Embryonic facial prominence (tissue), 1 donor: ENCODE results near the gene STPG3.

Experiments
- DNase-seq: peaks from one replicate; pipeline ENCODE4 v3.0.0-alpha.2; 2016; ENCODE audit errors: extremely low spot score

STPG3 gene

DNA sequence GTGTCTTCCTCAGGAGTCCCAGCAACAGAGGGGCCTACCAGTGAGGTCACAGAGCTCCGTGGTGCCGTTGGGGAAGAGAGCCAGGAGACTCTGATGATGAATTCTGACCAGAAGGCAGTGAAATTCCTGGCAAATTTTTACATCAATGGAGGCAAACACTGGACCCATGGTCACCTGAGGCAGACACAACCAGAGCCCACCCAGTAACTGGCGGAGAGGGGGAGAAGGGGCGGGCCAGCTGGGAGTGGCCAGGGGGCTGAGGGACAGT is at the start of gene STPG3:
Gene STPG3 (plus strand): TSS at position 93 of the 268 bp plus-strand sequence. CDS start 1 bp downstream, at position 94.
- no peak for DNase-seq

DNA sequence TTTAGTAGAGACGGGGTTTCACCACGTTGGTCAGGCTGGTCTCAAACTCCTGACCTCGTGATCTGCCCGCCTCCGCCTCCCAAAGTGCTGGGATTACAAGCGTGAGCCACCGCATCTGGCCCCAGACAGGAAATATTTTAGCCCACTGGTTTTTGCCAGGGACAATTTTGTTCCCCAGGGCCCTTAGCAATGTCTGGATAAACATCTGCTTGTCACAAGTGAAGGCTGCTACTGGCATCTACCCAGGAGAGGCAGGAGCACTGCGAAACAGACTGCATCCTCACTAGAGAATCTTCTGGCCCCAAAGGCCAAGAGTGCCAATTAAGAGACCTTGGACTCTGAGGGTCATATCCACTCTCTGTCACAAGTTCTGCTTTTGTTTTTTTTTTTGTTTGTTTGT is 48.1 kb upstream of the STPG3 start:
- DNase-seq: no peak

DNA sequence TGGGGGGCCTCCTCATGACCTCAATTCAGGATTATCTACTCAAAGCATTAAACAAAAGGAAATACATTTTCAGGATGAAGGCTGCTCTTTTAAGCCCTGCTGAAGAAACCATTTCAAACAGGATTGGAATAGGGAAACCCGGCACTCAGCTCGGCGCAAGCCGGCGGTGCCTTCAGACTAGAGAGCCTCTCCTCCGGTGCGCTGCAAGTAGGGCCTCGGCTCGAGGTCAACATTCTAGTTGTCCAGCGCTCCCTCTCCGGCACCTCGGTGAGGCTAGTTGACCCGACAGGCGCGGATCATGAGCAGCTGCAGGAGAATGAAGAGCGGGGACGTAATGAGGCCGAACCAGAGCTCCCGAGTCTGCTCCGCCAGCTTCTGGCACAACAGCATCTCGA is 46.4 kb upstream of the STPG3 start:
- no peak for DNase-seq

DNA sequence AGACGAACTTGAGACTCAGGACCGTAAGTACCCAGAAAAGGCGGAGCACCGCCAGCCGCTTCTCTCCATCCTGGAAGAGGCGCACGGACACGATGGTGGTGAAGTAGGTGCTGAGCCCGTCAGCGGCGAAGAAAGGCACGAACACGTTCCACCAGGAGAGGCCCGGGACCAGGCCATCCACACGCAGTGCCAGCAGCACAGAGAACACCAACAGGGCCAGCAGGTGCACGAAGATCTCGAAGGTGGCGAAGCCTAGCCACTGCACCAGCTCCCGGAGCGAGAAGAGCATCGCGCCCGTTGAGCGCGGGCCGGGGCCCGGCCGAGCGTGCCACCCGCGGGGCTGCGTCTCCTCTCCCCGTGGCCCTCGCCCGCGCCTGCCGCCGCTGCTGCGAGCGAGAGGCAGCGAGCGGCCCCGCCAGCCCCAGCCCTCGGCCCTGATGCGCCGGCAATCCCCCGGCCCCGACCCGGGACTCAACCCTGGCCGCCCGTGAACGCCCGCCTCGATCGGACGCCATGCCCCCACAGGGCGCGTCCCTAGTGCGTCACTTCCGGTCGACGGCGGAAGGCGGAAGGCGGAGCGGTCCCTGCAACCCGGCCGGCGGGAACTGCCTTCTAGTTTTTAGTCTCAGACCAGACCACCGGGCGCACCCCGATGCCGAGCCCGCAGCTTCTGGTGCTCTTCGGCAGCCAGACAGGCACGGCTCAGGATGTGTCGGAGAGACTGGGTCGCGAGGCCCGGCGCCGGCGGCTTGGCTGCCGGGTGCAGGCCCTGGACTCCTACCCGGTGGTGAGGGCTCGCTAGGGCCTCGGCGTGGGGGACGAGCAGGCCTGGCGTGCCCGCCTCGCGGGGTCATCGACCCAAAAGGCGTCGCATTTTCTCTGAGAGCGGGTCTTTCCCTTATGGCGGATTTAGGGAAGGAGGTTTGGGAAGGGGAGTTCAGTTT is 45.7 kb upstream of the STPG3 start, which contains the start of the genes NDOR1 and TMEM203:
Gene NDOR1 (plus strand): TSS at position 575 of the 944 bp plus-strand sequence. CDS start 78 bp downstream, at position 653.
Gene TMEM203 (minus strand): TSS at position 523 of the 944 bp plus-strand sequence. CDS start 234 bp downstream, at position 289.
- DNase-seq: peak; percentile 72

DNA sequence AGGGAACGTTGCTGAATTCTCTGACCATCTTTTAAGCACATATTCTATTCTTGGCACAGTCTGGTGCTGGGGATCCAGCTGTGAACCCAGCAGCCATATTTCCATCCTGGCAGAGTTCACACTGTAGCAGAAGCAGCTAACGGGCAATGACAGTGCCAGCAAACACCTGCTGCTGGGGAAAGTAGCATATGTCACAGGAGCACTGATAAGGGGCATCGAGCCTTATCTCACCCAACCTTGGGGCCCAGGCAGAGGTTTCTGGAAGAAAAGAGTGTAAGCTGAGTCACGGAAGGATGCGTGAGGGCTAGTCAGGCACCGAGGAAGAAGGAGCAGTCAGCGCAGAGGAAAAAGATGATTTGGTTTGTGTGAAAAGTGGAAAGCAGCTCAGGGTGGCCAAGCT is 44.5 kb upstream of the STPG3 start:
- no peak for DNase-seq

DNA sequence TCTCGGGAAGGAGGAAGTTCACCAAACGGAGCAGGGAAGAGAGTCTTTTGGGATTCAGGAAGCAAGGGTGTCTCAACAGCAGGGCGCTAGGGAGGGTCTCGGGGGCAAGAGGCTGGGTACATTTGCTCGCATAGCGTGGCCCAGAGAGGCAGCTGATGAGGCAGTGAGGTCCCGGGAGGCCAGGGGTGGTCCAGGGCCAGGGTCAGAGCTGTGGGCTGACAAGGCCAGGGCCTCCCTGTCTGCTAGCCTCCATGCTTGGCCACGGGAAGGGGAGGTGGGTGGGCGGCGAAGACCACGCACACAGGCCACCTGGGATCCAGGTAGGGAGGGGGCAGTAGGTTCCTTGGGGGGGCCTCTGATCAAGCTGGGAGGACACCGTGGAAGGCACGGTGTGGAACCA is 39.6 kb upstream of the STPG3 start:
- DNase-seq: no peak

DNA sequence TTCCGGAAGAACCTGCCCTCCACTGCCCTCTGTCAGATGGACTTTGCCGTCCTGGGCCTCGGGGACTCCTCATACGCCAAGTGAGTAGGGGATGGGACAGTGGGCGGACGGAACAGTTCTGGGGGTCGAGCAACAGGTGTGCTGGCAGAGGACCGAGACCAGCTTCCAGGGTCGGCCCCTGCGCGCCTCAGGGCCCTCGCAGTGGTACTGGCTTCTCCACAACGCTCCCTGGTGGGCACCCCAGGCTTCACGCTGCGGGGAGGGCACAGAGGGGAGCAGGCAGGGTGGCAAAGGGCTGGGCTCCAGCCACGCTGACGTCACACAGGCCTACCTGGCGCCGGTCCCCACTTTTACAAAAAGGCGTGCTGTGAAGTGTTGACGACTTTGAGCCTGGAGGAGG is 38.6 kb upstream of the STPG3 start:
- DNase-seq: no peak

DNA sequence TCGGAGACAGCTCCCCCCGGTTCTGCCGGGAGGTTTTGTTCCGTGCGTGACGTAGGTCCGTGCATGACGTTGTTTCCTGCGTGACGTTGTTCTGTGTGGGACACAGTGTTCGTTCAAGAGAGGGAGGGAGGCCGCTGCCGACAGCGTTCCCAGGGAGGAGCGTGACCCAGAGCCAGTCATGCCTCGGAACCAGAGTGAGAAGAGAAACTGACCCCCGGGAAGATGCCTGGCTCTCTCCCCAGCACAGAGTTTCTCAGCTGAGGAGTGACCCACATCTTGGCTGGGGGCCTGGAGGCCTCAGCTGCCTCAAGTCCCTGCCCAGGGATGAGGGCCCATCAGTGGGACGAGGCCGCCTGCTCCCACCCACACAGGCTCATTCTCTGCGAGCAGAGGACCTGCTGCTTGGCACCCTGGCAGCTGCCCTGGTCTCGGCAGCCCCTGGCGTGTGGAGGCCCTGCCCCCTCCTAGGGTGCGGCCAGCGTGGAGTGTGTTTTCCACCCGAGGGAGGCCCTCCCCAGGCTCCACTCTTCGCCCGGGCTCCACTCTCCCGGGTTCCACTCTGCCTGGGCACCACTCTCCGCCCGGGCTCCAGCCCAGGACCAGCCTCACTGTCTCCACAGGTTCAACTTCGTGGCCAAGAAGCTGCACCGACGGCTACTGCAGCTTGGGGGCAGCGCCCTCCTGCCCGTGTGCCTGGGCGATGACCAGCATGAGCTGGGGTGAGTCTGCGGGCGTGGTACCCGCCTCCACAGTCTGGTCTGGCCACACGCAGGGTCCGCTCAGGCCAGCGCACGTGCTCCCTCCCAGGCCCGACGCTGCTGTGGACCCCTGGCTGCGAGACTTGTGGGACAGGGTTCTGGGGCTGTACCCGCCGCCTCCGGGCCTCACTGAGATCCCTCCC is 37.7 kb upstream of the STPG3 start:
- DNase-seq: no peak

DNA sequence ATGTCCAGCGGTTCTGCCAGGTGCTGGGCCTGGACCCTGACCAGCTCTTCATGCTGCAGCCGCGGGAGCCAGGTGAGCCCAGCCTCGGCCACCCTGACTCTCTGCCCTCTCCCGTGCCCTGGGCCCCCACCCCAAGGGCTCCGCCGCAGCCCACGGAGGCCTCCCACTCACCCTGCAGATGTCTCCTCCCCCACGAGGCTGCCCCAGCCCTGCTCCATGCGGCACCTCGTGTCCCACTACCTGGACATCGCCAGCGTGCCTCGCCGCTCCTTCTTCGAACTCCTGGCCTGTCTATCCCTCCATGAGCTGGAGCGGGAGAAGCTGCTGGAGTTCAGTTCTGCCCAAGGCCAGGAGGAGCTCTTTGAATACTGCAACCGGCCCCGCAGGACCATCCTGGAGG is 36.5 kb upstream of the STPG3 start:
- DNase-seq: no peak

DNA sequence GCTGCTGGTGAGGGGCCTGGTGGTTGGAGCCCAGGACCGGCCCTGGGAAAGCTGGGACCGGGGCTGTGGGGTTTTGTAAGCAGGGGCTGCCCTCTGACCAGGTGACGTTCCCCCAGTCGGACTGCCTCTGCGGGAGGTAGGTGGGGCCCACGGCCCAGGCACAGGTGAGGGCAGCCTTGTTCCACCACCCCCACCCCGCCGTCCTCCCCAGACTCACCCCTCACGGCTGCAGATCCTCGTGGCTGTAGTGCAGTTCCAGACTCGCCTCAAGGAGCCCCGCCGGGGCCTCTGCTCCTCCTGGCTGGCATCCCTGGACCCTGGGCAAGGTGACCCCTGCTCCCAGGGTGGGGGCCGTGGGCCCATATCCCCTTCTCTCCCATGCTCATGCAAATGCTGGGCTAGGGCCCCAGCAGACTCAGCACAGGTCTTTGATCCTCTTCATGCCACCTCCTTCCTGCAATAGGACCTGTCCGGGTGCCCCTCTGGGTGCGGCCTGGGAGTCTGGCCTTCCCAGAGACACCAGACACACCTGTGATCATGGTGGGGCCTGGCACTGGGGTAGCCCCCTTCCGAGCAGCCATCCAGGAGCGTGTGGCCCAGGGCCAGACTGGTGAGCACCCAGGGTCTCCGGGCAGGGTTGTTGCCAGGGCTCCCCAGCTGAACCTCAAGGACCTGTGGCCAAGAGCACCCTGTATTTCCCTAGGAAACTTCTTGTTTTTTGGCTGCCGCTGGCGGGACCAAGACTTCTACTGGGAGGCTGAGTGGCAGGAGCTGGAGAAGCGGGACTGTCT is 35.7 kb upstream of the STPG3 start:
- no peak for DNase-seq

DNA sequence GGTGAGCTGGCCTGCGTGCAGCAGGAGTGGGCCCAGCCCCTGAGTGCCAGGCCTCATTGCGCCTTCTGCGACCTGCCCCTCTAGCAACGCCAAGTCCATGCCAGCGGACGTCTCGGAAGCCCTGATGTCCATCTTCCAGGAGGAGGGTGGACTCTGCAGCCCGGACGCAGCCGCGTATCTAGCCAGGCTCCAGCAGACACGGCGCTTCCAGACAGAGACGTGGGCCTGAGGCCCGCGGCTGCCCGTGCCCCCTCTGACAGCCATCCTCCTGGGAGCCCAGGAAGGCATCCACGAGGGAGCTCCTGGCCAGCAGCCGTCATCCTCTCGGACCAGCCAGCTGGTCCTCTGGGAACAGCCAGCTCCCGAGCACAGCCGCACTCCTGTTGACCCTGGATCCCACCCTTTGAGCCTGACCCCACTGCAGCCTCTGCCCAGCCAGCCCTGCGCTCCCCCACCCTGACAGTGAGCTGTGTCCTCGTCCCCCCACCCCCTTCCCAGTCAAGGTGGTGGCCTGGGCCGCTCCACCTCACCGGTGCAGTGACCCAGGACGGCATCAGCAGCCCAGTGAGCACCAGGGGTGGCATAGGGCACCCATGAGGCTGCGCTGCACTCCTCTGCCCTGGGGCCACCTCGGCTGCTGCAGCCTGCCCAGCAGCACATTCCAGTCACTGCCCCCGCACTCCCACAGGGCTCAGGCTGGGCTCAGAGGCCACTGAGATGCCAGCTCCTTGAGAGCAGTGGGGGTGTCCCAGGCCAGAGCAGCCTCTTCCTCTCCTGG is 34.7 kb upstream of the STPG3 start:
- no peak for DNase-seq

DNA sequence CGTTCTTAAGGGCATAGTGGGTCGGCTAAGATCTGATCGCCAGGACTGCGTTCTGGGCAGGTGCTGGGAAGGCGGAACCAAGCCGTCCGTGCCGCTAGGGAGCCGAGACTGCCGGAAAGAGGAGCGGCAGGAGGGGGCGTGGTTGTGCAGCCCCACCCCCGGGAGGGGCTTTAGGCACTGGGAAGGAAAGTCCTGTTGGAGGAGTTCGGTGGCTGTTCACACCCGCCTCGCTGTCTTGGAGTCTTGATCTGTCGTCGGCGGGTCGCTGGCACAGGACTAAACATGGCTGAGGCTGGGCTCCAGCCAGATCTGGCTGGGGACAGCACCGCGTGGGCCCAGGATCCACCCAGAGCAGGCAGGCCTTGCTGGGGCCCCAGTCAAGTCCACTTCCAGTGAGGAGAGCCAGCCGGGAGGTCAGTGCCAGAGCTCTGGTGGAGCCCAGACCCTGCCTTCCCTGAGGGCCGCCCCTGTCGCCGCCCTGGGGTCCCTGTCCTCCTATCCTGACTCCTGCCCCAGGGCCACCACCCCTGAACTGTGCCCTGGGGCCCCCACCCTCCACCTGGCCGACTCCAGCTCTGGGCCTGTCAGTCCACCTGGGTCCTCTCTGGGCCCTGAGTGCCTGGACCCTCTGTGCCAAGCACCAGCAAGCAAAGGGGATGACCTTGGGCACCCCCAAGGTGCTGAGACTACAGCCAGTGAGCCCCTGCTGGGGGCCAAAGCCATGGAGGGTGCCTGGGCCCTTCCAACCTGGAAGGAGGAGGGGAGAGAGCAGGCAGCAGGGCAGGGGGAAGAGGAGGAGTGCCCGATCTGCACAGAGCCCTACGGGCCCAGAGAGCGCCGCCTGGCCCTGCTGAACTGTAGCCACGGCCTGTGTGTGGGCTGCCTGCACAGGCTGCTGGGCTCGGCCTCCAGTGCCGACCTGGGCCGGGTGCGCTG is 33.5 kb upstream of the STPG3 start:
- no peak for DNase-seq

DNA sequence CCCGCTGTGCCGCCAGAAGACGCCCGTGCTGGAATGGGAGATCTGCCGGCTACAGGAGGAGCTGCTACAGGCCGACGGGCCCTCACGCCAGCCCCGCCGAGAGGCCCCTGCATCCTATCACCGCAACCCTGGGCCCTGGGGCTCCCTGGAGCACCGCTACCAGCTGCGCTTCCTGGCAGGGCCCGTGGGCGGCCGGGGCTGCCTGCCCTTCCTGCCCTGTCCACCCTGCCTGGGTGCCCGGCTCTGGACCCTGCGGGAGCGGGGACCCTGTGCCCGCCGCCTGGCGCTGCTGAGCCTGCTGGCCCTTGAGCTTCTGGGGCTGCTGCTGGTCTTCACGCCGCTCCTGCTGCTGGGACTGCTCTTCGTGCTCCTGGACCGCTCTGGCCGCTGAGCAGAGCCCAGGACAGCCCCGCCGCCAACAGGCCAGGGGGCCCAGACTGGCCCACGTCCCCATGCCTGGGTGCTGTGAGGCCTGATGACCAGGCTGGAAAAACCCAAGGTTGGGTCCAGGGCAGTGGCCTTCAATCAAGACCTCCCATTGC is 32.8 kb upstream of the STPG3 start:
- DNase-seq: no peak

DNA sequence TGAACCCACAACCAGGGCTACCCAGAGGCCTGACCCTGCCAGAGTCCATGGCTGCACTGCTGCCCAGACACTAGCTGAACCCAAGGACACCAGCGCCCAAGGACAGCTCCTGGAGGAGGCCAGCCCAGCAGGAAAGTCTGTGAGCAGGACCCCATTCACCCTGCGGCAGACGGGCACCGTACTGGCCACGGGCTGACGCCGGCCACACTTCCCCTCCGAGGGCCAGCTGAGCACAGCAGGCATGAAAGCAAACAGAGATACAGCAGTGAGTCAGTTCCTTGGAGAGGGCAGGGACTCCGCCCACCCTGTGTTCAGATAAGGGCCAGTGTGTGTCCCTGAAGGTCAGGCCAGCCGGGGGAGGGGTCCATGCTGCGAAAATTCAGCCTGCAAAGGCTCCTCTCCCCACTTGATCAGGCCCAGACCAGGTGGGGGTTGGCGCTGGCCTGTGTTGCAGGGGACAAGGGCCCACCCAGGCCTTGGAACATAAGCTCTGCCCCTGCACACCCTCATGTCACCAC is 32.3 kb upstream of the STPG3 start:
- no peak for DNase-seq

DNA sequence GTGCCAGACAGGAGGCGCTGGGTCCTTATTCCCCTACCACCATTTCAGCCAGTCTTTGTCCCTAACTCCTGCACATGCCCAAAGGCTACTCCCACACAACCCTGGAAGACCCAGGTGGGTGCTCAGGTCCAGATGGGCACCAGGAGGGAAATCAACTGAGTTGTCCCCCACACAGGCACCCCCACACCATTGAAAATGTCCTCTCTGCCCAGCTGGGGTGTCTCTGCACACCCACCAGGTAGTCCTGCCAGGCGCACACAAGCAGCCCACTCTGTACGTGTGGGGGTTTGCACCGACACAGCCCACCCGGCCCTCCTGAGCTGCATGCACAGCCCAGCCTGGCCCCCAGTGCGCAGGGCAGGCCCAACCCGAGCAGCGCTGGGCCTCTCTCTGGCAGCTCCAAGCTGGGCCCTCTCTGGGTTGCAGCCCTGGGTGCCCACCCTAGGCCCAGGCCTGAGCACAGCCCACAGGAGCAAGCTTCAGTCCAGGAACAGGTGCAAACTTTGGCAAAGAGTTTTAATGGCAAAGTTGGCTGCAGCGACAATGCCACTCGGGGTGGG is 31.2 kb upstream of the STPG3 start:
- DNase-seq: no peak

DNA sequence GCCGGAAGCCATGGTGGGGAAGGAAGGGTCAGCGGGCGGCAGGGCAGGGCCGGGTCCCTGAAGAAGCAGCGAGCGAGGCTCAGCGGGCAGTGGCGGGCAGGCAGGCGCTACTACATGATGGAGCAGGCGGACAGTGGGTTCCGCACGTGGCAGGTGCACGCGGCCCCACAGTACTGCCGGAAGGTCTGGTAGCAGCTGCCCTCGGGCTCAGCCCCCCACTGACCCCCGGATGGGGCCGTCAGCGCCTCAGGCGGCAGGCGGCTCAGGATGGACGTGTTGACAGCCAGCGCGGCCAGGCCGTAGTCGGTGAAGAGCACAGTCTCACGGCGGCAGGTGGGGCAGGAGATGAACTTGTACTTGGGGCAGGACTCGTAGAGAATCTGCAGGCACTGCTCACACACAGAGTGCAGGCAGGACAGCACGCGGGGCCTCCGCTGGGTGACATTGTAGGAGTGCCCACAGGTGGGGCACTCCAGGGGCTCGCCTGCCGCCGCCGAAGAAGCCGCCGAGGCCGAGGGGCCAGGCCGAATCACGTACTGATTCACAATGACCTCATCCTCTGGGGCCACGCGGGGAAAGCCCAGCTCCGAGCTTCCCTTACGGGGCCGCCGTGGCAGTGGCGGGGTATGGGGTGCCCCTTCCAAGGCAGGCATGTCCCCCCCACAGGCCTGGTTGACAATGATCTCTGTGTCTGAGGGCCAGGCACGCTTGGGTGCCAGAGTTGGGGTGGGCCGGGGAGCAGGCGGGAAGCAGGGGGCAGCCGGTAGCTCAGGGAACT is 30.6 kb upstream of the STPG3 start:
- no peak for DNase-seq

DNA sequence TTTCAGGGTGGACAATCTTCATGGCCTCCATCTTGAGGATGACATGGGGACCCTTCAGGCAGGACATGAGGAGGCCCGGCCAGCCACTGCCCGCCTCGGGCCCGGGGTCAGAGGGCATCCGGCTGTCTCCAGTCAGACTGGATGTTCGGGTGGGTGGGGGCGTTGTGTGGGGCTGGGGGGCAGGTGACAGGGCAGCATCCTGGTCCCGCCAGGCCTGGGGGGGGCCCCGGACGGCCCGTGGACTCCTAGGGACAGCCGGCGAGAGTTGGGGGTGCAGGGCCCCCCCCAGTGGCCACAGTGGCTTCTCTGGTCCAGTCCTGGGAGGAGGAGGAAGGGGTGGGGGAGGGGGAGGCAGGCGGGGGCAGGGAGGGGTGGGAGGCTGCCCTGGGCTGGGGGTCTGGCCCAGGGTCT is 30.0 kb upstream of the STPG3 start:
- DNase-seq: no peak

DNA sequence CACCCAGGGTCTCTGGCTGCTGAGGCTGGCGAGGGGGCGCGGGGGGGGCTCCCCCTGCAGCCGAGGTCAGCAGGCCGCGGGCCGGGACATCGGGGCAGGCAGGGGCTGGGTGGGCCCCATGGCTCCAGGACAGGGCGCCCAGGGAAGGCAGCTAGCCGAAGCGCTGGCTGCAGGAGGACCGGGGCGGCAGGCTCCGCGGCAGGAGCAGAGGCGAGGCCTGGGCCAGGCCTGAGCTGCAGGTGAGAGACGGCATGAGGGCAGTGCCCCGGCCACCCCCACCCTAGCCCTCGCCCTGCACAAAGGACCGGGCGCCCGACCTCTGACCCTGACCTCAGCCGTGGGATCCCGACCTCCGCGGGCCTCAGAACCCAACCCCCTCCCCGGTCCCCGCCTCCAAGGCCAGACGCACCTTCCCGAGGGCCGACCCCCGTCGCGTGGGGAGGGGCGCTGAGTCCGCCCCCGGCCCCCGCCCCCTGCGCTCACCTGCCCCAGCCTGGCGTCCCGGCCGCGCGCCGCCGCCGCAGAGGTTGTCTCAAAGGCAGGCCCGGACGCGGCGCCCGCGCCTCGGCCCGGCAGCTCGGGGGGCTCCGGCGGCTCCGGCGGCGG is 29.5 kb upstream of the STPG3 start:
- no peak for DNase-seq
